Stimulated activated CD4-positive, alpha-beta T cell treated with anti-CD3 and anti-CD28 coated beads, TNF-alpha, amount 100 ng/mL, for 1 hour (primary cell): ENCODE results near the gene MYH2.

ENCODE experiments used
- DNase-seq, 3 donors: peaks; one replicate each; pipeline ENCODE4 v3.0.0-alpha.2; 2020; ENCODE audit warnings: low read depth in 3 of 3, low spot score in 1 of 3

Gene MYH2

DNA sequence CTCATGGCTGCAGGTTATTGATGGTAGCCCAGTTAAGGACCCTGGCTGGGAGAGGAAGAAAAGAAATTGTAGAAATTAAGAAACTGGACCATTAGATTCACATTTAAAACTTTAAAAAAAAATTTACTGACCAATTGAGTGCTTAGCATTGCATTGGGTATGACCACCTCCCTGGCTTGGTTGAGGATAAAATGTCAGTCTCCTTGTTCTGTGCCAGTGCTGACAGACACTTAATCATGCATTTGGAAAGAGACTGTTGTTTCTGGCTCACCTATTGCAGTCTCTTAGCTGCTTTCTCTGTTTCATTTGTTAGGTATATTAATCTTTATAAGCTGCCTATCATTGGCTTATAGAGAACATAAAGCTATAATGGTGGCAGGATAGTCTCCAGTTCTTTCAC is 32.8 kb downstream of the MYH2 start:
- no peak for DNase-seq

DNA sequence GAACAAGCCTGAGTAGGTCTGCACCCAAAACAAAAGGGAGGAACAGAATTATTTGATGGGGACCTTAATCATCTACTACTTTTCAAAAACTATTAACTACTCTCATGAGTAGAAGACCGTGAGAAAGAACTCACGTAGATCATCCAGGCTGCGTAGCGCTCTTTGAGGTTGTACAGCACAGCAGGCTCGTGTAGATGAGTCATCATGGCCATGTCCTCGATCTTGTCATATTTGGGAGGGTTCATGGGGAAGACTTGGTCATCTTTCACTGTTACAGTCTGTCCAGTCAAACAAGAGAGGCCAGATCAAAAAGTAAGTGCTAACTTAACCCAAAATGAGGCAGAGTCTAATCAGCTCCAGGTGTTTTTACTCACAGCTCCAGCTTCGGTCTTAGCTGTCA is 33.4 kb downstream of the MYH2 start:
- no peak for DNase-seq

- no peak for DNase-seq
Observed at GRCh38 chr17:10513299-10514067, 36.0 kb downstream of the MYH2 start.

DNA sequence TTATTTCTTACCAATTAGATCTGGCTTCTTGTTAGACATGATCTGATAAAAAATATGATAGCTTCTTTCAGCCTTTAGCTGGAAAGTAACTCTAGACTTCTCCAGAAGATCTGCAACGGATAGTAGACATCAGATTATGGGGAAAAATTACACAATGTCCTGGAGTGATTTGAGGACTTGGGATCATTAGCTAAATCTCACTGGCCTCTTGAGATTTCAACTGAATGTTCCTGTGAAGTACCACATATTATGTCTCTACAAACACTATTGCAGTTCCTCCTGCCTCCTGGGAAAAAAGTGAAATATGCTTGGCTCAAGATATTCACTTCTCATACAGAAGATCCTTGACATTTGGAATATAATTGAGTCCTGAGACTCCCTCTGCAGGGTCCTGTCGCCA is 36.6 kb downstream of the MYH2 start:
- no peak for DNase-seq

DNA sequence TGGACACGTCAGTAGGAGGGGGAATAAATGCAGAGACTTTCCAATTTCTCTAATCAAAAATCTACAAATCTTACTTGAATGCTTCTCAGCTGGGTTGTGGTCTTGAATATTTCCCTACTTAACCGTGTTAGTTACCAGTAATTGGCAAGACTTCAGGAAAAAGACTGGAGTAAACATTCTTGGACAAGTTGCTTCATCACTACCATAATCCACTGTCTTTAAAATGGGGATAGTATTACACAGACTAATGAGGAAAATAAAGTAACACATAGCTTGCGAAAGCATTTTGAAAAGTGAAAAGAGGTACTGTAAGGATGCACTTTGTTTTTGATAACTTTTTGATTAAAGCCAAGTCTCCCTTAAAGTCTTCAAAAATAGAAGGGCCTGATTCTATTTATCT is 49.5 kb downstream of the MYH2 start:
- DNase-seq: no peak

DNA sequence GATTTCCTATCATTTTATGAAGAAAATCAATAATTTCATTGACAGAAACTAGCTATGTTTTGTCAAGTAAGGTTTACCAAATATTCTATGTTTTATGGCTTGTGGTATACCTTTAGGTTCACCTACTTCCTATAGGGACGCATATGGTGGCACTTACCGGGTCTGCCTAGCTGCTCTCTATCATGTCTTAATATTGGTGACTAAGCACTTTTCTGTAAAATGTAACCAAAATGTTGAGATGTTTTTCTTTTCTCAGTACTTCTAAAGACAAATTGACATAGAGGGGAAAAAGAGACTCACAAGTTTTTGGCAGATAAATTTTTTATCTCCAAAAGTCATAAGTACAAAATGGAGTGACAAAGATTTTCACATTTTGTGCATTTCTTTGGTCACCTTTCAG is 57.5 kb downstream of the MYH2 start:
- DNase-seq: no peak

- no peak for DNase-seq
Observed at GRCh38 chr17:10482252-10482651, 67.2 kb downstream of the MYH2 start.

- no peak for DNase-seq
Observed at GRCh38 chr17:10477701-10478100, 71.8 kb downstream of the MYH2 start.

- no peak for DNase-seq
Observed at GRCh38 chr17:10474536-10474935, 74.9 kb downstream of the MYH2 start.

DNA sequence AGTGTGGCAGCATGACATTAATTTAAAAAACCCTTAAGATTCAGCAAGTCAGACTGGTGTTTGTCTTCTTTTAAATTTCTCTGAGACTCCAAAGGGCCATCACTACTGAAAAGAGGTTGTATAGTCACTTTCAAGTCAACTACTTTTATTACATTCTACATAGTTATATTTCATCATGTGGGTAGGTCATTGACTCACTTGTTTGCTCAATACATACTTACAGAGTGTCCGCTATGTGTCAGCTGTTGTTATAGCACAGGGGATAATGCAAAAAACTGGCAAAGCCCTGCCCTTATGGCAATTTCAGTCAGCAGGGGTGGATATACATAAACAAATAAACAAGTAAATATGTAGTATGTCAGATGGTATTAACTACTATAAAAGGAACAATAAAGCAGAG is 77.6 kb downstream of the MYH2 start:
- DNase-seq: no peak
